Activated T-cell treated with anti-CD3 and anti-CD28 coated beads, Interleukin-2, amount 50 U/mL, for 1 hour (primary cell): ENCODE measurements around the gene LOXL3.
A peak's percentile ranks its signal among the peaks of the same experiment; 100 is the strongest.

Source experiments
- DNase-seq: peaks from one replicate; pipeline ENCODE4 v3.0.0-alpha.2; 2020

Gene LOXL3

DNA sequence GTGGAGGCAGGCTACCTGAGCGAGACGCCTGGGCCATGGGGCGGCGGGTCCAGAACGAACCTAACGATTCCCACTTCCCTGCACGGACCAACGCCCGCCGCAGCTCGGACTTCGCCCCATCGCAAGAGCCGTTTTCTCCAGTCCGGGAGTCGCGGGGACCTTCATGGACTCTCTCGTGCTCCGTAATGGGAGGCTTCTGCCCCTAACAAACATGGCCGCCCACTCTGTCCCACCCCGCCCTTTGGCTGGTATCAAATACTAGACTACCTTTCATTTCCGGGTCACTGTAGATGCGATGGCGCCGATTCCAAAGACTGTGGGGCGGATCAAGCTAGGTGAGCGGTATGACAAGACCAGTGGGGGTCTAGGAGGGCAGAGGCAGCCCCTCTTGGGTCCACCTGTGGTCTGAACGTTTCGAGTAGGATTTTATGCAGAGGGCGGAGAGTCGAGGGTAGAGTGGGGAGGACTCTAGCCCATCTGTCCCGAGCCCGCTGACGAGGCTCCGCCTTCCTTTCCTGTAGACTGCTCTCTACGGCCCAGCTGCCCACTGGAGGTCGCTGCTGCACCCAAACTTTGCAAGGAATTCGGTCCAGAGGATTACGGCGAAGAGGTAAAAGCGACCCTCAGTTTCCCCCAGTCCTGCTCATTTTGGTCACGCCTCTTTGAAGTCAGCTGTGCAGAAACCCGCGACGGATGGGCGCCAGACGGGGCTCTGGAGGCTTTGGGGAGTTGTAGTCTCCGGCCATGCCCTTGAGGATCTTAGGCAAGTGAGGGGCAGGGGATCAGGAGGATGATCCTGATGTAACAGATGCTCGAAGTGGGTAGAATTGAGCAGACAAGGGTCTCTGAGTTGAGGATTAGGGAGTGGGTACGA is 70.7 kb downstream of the LOXL3 start, which contains the start of the genes CCDC142 and TTC31:
CCDC142 (minus strand) TSS at position 198 of the 874 bp plus-strand sequence; CDS start at position 37, 161 bp downstream.
TTC31 (plus strand) TSS at position 281 of the 874 bp plus-strand sequence; CDS start at position 296, 15 bp downstream.
- DNase-seq: peak; percentile 89
